ENCODE measurements around the gene SYP.

SYP gene

DNA sequence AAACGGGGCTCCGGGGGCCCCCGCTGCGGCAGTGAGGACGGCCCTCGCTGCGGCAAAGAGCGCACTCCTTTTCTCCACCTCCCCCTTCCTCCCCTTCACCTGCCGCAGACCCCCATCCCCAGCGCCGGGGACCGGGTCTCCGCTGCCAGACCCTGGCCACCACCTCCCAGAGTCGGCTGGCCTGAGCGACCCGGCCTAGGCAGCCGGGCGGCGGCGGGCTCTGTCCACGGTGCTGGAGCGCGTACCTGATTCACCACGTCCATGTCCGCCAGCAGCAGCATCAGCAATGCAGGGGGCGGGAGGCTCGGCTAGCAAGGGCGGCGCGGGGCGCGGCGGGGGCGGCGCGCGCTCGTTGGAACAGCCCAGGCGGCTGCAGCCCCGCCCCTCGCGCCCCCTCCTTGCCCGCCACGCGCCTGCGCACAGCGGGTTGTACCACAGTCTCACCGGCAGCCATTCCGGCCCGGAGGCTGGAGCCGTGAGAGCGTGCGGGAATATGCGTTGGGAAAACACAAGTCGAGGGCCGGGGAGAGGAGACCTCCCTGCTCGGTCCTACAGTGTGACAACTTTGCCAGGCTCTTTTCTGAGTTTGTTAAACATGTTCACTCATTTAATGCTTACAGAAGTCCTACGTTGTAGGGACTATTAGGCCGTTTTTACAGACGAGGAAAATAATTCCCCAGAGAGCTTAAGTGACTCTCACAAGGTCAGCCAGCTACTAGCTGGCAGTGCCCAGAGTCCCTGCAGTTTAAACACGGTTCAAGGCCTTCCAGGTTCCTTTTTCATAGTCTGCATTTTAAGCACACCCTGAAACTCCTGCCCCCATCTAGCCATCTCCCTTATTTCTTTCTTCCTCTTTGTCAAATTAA, at the start of gene SYP:
TSS of gene SYP (minus strand) at position 288 of the 866 bp plus-strand sequence. CDS start at position 281, 7 bp downstream.
- DNase-seq = peak; percentile 80

DNA sequence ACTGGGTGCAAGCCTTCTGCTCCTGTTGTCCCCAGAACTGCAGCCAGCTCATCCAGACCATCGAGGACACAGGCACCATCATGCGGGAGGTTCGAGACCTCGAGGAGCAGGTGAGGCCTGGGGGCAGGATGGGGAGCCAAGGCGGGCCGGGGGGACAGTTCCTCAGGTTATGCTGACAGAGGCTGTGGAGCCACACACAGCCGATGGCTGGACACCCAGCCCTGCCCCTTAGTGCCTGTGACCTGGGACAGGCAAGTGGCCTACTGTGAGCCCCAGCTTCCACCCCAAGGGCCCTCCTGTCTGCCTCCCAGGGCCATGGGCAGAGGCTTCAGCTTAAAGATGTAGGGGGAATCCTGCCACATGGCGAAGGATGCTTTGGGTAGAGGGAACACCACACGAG, 49.6 kb upstream of the SYP start:
- DNase-seq = no peak

DNA sequence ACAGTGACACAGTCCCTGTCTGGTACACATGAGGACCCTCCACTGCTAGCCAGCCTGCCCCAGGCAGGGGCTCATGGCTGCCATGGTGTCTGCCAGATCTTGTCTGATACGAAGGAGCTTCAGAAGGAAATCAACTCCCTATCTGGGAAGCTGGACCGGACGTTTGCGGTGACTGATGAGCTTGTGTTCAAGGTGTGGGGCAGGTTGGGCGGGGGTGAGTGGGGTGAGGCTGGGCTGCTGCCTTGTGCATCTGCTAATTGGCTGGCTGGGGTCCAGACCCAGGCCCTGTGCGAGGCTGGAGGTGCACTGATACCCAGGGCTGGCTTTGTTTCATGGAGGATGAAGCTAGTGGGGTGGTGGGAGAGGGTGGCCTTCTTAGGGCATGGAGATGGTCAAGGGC, 49.1 kb upstream of the SYP start:
- no peak for DNase-seq

DNA sequence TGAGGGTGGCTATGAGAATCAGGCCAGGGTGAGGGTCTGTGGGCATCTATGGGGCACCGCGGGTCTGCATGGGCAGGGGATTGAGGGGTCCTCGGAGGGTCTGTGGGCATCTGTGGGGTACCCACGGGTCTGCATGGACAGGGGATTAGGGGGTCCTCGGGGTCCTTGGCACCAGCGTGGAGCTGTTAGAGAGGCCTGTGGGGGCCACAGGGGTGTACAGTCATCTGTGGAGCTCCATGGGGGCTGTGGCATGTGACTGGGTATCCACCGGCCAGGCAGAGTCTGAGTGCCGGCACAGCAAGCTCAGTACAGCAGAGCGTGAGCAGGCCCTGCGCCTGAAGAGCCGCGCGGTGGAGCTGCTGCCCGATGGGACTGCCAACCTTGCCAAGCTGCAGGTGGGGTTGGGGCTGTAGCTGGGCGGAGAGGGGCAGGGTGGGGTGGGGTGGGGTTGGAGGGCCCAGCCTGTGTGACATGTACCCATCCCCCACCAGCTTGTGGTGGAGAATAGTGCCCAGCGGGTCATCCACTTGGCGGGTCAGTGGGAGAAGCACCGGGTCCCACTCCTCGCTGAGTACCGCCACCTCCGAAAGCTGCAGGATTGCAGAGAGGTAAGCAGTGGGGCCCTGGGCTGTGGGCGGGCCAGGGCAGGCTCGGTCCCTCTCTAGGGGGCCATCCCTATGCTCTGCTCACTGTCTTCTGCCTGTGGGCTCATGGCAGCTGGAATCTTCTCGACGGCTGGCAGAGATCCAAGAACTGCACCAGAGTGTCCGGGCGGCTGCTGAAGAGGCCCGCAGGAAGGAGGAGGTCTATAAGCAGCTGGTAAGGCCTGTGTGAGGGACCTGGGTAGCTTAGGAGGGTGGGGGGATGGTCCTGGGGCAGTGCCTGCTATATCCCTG, 48.2 kb upstream of the SYP start:
- DNase-seq = no peak

DNA sequence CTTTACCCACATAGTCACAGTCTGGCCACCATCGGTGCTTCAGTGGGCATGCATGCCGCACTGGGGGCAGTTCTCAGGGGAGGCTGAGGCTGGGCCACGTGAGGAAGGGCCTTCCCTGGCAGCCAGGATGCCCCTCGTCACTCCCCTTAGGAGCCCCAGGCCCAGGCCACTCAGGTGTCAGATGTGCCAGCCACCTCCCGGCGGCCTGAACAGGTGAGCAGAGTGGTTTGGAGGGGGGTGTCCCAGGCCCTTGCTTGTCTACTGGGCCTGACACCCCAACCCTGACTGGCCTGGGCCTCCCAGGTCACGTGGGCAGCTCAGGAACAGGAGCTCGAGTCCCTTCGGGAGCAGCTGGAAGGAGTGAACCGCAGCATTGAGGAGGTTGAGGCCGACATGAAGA, 47.4 kb upstream of the SYP start:
- DNase-seq = no peak

DNA sequence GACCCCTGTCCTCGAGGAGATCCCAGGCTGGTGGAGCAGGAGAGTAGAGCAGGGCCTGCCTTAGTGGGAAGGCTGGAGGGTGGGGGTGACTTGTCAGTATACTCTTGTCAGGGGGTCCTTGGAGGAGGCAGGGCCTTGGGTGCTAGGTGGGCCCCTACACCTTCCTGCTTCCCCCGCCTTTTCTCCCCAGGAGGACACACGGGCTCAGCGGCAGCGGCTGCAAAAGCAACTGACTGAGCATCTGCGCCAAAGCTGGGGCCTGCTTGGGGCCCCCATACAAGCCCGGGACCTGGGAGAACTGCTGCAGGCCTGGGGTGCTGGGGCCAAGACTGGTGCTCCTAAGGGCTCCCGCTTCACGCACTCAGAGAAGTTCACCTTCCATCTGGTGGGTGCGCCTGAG, 46.5 kb upstream of the SYP start:
- no peak for DNase-seq

DNA sequence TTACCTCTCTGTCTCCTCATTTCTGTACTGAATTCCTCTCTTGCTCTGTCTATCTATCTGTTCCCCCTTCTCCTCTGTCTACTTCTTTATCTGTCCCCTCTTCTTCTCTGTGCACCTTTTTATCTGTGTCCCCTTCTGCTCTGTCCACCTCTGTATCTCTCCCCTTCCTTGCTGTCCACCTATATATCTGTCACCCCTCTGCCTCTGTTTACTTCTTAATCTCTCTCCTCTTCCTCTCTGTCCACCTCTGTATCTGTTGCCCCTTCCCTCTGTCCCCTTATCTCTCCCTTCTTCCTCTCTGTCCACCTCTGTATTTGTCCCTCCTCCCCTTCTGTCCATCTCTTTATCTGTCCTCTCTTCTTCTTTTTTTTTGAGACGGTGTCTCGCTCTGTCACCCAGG, 44.2 kb upstream of the SYP start:
- DNase-seq = no peak

DNA sequence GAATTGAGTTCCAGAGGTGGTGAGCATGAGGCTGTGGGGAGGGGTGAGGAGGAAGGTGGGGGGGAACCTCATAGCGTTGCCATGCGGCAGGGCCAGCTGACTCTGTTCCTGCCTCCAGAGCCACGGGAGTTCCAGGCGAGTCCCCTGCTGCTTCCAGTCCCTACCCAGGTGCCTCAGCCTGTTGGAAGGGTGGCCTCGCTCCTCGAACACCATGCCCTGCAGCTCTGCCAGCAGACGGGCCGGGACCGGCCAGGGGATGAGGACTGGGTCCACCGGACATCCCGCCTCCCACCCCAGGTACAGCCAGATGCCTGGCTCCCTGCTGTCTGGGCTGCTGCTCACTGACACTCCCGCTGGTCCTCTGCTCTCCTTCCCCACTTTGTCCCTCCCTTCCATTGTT, 43.2 kb upstream of the SYP start:
- DNase-seq = no peak

DNA sequence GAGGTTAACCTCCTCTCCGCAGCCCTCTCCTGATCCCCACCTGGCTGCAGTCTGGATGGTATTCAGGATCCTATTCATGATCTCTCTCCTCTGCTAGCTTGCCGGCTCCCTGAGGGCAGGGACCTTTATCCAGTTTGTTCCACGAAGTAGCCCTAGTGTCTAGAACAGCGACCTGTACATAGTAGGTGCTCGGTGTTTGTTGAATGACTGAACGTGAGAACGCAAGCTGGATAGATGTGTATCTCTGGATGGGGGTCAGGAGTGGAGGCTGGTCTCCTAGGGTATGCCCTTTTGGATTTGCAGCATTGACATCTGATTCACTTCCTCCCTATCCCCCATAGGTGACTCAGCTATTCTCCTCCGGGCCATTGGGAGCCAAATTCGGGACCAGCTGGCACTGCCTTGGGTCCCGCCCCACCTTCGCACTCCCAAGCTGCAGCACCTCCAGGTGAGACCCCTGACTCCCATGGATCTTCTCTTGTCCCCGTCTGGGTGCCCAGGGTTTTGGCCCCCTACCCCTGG, 42.6 kb upstream of the SYP start:
- no peak for DNase-seq

DNA sequence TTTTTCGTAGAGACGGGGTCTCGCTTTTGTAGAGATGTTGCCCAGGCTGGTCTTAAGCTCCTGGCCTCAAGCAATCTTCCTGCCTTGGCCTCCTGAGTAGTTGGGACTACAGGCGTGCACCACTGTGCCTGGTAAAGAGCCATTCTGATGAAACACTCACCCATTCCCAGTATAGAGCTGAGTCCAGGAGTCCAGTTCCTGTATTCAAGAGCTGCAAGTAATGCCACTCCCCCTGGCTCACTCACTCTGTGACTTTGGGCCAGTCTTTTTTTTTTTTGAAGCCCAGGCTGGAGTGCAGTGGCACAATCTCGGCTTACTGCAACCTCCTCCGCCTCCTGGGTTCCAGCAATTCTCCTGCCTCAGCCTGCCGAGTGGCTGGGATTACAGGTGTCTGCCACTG, 38.7 kb upstream of the SYP start:
- DNase-seq = no peak

DNA sequence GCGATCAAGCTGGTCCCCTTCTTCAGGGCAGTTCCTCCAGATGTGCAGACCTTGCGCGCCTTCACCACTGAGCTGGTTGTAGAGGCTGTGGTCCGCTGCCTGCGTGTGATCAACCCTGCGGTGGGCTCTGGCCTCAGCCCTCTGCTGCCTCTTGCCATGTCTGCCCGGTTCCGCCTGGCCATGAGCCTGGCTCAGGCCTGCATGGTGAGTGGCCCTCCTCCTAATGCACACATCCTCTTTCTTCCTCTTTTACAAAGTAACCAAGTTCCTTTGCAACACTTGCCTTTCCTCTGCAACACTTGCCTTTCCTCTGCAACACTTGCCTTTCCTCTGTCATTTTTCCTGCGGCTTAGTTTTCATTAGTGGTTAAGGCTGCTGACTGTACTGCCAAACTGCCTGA, 37.1 kb upstream of the SYP start:
- DNase-seq = no peak

DNA sequence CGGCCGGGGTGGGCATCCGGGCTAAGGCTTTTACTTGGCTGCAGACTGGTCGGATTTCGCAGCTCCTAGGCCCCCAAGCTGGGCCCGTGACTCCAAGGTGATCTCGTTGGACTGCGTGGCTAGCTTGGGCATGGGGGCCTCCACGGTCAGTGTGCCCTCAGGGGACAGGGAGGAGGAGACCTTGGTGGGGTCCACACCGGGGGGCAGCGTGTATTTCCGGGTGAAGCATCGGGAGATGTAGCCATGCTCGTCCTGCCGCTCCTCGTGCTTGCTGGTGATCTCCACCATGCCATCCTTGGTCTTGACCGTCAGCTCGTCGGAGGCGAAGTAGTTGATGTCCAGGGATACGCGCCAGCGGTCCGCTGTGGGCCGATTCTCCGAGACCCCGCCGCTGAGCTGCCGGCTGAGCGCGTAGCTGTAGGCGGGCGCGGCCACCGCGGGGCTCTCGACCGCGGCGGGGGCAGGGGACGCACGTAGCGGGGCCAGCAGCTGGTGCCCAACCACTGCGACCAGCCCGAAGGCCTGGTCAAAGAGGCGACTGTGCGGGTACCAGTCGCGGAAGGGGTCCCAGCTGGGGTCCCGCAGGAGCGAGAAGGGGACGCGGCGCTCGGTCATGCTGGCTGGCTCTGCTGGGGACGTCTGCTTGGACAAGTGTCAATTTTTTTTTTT, 34.0 kb upstream of the SYP start:
- DNase-seq = no peak

DNA sequence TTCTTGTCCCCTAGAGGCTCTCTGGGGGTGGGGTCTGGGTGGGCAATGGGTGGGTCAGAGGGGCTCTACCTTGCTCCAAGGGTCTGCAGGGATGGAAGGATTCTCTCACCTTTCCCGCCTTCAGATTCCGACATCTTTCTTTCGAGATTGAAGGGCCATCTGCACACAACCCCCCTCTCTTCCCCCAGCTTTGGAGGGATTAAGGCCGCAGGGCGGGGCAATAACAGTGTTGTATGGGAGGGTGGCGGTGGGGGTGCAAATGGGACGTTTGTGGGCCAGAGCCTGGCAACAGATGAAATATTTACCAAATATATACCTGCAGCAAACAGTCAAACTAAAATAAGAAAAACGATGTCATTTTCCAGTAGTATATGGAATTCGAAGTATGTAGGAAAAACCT, 33.2 kb upstream of the SYP start, which contains the start of gene CACNA1F:
TSS of gene CACNA1F (minus strand) at position 165 of the 400 bp plus-strand sequence. CDS start at position 134, 31 bp downstream.
- DNase-seq = no peak

DNA sequence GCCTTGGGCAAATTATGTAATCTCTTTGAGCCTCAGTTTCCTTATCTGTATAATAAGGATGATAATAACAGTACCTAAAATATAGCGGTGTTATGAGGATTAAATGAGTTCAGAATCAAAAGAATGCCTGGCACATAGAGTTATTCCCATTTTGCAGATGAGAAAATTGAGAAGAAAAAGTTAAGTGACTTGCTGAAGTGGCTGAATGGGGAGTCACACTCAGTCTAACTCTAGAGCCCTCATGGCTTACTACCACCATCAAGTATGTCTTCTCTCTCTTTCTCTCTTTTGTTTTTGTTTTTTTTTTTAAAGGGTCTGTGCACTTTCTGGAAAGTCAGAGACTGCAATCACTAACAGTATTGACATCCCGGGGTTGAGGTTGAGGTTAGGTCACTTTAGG, 32.5 kb upstream of the SYP start:
- DNase-seq = no peak

DNA sequence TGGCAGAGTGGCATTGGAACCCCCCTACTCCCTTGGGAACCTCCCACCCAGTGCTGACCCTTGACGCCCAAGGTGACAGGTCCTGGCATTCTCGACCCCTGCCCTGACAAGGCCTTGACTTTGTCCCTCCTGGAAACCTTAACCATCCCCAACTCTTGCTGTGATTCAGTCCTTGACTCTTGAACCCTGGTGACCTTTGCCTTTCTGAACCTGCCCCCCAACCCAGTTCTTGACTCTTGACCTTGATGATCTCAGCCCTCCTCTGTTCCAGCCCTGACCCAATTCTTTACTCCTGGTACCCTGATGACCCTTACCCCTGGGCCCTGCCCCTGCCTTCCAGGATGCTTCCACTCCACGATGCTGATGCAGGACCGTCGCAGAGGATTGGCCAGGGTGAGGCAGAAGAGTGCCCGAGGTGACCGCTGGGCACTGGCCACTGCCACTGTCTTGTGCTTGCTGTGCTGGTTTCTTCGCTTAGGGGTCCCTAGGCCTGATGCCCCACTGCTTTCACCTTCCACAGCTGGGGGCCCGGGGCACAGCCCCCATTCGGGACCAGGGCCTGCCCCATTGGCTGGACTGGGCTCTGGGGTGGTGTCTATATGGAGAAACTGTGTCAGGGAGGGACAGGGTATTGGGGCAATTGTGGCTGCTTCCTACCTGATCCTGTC, 31.5 kb upstream of the SYP start:
- DNase-seq = no peak

DNA sequence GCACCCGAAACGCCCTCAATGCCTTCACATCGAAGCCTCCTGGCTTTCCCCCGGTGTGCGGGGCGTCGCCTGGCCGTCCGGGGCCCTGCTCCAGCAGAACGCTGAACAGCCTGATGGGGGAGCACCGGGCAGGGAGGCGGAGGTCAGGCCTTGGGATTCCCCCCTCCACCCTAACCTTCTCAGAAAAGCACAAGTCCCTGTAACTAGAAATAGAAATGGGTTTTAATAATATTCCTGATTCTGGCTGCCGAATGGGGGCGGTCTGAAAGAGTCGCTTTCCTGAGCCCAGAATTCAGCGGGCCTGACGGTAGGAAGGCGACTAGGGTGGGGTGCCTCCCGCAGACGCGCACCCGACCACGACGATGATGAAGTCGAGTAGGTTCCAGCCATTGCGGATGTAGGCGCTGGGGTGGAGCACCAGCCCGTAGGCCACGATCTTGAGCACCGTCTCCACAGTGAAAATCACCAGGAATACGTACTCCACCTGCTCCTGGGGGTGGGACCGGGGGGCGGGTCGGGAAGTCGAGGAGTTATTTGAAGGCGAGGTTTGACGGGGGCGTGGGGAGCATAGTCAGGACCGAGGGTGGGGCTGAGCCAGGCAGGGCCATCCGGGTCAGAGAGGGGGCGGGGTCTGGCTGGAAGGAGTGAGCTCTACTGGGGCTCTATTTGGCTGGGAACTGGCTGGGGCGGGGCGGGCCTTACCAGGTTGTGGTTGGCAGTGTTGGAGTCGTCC, 30.7 kb upstream of the SYP start:
- DNase-seq = no peak

DNA sequence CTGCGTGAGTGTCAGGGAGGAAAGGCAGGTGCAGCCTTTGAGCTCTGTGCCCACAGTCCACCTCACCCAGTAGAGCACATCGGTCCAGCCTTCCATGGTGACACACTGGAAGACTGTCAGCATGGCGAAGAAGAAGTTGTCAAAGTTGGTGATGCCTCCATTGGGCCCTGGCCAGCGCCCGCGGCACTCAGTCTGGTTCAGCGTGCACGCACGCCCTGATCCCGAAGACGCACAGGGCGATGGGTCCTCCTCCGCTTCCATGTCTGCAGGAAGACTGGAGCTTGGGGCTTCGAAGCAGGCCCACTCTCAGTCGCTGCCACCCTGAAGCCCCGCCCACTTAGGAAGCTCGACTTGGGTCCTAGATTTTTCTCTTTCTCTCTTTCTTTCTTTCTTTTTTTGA, 28.2 kb upstream of the SYP start:
- DNase-seq = no peak

DNA sequence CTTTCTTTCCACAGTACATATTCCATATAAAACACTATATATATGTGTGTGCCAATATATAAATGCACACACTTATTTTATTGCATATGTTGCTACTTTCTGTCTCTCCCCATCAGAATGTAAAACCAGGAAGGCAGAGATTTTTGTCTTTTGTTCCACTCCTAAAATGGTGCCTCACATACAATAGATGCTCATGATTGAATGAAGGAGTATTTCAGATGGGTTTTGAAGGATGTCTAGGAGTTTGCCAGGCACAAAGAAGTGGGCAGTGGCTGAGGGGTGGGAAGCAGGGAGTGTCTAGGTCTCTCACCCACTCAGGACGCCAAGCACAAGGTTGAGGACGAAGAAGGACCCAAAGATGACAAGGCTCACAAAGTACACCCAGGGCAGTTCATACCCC, 27.7 kb upstream of the SYP start:
- DNase-seq = no peak

DNA sequence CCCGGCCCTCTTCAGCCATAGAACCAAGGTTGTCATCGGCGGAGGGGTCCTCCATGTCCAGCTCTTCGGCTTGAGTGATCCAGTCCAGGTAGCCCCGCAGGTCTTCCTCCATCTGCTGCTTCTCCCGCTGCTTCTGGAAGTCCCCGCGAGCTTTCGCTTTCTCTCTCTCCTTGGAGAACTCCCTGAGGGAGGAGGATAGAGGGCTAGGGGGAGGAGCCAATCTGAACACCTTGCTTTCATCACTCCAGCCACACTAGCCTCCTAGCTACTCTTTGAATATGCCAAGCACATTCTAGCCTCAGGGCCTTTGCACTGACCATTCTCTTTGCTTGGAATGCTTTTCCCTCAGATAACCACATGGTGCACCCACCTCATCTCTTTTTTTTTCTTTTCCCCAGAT, 27.0 kb upstream of the SYP start:
- no peak for DNase-seq

DNA sequence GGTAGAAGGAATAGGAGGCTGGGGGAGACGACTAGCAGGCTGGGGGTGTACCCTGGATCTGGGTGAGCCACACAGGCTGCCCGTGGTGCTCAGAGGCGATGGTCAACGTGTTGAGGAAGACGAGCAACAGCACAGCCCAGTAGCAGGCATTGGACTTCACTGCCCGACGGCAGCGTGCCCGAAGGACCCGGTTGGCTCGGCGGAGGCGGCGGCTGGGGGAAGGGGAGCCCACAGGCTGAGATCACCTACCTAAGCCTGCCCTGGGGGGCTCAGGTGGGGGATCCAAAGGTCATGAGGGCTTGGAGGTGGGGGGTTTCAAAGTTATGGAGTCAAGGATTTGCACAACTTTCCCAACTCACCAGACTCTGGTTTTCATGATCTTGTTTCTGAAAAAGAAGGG, 25.9 kb upstream of the SYP start:
- DNase-seq = no peak

DNA sequence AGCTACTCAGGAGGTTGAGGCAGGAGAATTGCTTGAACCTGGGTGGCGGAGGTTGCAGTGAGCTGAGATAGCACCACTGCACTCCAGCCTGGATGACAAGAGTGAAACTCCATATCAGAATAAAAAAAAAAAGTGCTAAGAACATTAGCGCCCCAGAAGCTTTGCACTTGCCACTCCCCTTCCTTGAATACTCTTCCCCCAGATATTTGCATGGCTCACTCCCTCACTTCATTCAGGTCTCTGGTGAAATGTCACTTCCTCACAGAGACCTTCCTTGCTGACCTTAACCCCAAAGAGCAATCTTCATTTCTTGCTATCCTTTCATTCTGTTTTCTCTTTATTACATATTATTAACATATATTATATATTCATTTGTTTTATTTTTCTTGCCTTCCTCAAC, 21.9 kb upstream of the SYP start:
- DNase-seq = no peak

DNA sequence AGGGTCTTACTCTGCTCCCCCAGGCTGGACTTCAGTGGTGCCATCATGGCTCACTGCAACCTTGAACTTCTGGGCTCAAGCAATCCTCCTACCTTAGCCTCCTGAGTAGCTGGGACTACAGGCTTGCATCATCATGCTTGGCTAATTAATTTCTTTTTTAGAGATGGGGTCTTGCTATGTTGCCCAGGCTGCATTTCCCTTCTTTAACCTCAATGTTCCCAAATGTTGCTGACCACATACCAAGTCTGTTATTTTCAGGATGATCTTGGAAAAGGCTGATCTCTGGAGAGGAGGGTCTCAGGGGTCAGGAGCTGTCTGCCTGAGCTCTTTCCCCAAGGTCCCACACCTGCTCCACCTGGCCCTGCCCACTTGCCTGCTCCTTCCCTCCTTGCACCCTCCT, 20.1 kb upstream of the SYP start:
- DNase-seq = no peak
